Measurements from ENCODE around the gene GJD3. TPM values are rescaled to one million over a fixed set of nuclear protein-coding genes. Genes with fewer than 3 reads are reported as not detected.

The GJD3 gene
- total and polyA plus RNA-seq, 2 experiments from 2014 or later, result 1.4 TPM; not detected in 1

DNA sequence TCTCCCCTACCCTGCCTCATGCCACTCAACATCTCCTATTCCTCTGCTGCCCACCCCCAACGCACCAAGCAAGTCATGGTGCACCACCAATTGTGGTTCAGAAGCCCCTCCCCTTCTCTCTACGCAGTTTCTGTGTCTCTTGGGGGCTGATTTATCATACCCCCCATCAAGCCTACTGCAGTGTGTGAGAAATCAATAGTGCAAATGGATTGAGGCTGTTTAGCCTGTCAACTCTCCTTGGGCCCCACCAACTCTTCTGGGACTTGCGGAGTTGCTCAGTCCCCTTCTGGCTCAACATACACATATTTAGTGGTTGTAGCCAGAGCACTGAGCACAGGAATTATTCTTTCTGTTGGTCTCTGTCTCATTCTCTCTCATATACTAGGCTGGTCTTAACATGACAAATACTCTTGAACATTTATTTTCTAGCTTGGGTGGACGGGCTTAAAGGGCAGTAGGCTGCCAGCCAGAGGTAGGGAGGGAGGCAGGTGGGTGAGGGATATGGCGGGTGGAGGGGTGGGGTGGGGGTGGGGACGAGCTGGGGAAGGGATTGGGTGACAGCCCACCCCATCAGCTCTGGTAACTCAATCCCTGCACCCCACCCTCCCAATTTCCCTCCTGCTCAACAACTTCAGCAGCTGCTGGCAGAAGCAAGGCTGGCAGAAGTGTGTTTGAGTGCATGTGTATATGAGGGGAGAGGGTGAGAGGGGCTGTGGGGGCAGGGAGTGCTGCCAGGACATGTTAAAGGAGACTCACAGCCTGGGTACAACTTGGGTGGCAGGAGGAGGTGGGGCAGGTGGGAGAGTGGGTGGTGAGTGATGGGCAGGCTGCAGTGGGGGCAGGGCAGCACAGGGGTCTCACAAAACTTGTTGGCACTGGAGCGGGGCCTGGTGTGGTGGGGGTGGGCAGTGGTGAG, 50.6 kb downstream of the GJD3 start (continued):
- TF ChIP-seq, protein P1, sequence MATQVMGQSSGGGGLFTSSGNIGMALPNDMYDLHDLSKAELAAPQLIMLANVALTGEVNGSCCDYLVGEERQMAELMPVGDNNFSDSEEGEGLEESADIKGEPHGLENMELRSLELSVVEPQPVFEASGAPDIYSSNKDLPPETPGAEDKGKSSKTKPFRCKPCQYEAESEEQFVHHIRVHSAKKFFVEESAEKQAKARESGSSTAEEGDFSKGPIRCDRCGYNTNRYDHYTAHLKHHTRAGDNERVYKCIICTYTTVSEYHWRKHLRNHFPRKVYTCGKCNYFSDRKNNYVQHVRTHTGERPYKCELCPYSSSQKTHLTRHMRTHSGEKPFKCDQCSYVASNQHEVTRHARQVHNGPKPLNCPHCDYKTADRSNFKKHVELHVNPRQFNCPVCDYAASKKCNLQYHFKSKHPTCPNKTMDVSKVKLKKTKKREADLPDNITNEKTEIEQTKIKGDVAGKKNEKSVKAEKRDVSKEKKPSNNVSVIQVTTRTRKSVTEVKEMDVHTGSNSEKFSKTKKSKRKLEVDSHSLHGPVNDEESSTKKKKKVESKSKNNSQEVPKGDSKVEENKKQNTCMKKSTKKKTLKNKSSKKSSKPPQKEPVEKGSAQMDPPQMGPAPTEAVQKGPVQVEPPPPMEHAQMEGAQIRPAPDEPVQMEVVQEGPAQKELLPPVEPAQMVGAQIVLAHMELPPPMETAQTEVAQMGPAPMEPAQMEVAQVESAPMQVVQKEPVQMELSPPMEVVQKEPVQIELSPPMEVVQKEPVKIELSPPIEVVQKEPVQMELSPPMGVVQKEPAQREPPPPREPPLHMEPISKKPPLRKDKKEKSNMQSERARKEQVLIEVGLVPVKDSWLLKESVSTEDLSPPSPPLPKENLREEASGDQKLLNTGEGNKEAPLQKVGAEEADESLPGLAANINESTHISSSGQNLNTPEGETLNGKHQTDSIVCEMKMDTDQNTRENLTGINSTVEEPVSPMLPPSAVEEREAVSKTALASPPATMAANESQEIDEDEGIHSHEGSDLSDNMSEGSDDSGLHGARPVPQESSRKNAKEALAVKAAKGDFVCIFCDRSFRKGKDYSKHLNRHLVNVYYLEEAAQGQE (IDR thresholded peaks at IDR 0.05; ENCODE audit: unreplicated experiment), result no peak
- no peak for TF ChIP-seq CREB1 (CRISPR knock-in tag; IDR thresholded peaks at IDR 0.05; ENCODE audit: low read depth)
- TF ChIP-seq JUNB (IDR thresholded peaks at IDR 0.05; ENCODE audit: unreplicated experiment), result no peak
- TF ChIP-seq EZH2 (IDR thresholded peaks at IDR 0.05; ENCODE audit: low read depth, unreplicated experiment), result no peak
- TF ChIP-seq, protein P2, sequence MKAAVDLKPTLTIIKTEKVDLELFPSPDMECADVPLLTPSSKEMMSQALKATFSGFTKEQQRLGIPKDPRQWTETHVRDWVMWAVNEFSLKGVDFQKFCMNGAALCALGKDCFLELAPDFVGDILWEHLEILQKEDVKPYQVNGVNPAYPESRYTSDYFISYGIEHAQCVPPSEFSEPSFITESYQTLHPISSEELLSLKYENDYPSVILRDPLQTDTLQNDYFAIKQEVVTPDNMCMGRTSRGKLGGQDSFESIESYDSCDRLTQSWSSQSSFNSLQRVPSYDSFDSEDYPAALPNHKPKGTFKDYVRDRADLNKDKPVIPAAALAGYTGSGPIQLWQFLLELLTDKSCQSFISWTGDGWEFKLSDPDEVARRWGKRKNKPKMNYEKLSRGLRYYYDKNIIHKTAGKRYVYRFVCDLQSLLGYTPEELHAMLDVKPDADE (IDR thresholded peaks at IDR 0.05), result no peak
- TF ChIP-seq STAT1 (IDR thresholded peaks at IDR 0.05; ENCODE audit: unreplicated experiment), result no peak
- TF ChIP-seq ZNF331 (CRISPR knock-in tag; IDR thresholded peaks at IDR 0.05; ENCODE audit: low read depth), result no peak

Small RNA genes lying within 50 kb of the gene (small RNA-seq; reads per million reads assigned to genes)
- gene RF00019 (ENCODE audit: low replicate concordance), result not detected
- not detected for gene RNA5SP441 (ENCODE audit: low replicate concordance)

Other genes with a start within 250 kb of the GJD3 start
- 52.5 and 56.5 TPM in 2 replicates for gene MSL1, start 242.8 kb downstream of the GJD3 start, total RNA-seq (2014; rRNA removed; shearing (Covaris generic))
- 14.3 and 16.2 TPM in 2 replicates for gene MSL1, start 242.8 kb downstream of the GJD3 start, polyA plus RNA-seq (2016; fragmentation: Nextera tagmentation; extraction: Ambion mirVana)
- gene CASC3, start 224.2 kb downstream of the GJD3 start, total RNA-seq (2014; rRNA removed; shearing (Covaris generic)), result 76.1 and 82.9 TPM in 2 replicates
- gene CASC3, start 224.2 kb downstream of the GJD3 start, polyA plus RNA-seq (2016; fragmentation: Nextera tagmentation; extraction: Ambion mirVana), result 34.4 and 37.5 TPM in 2 replicates
- gene RAPGEFL1, start 187.3 kb downstream of the GJD3 start, total RNA-seq (2014; rRNA removed; shearing (Covaris generic)), result 10.4 and 14.0 TPM in 2 replicates
- 5.0 and 6.7 TPM in 2 replicates for gene RAPGEFL1, start 187.3 kb downstream of the GJD3 start, polyA plus RNA-seq (2016; fragmentation: Nextera tagmentation; extraction: Ambion mirVana)
- gene WIPF2, start 145.4 kb downstream of the GJD3 start, total RNA-seq (2014; rRNA removed; shearing (Covaris generic)), result 9.2 and 10.8 TPM in 2 replicates
- 9.2 and 11.7 TPM in 2 replicates for gene WIPF2, start 145.4 kb downstream of the GJD3 start, polyA plus RNA-seq (2016; fragmentation: Nextera tagmentation; extraction: Ambion mirVana)
- gene CDC6, start 76.9 kb downstream of the GJD3 start, total RNA-seq (2014; rRNA removed; shearing (Covaris generic)), result 75.5 and 79.9 TPM in 2 replicates
- 40.6 and 46.2 TPM in 2 replicates for gene CDC6, start 76.9 kb downstream of the GJD3 start, polyA plus RNA-seq (2016; fragmentation: Nextera tagmentation; extraction: Ambion mirVana)
- 15.9 and 17.8 TPM in 2 replicates for gene RARA, start 55.6 kb downstream of the GJD3 start, total RNA-seq (2014; rRNA removed; shearing (Covaris generic))
- gene RARA, start 55.6 kb downstream of the GJD3 start, polyA plus RNA-seq (2016; fragmentation: Nextera tagmentation; extraction: Ambion mirVana), result 7.4 and 8.7 TPM in 2 replicates
- gene TOP2A, start 53.2 kb upstream of the GJD3 start, total RNA-seq (2014; rRNA removed; shearing (Covaris generic)), result 258 and 263 TPM in 2 replicates
- 442 and 485 TPM in 2 replicates for gene TOP2A, start 53.2 kb upstream of the GJD3 start, polyA plus RNA-seq (2016; fragmentation: Nextera tagmentation; extraction: Ambion mirVana)
- gene IGFBP4, start 78.7 kb upstream of the GJD3 start, total RNA-seq (2014; rRNA removed; shearing (Covaris generic)), result 78.9 and 87.2 TPM in 2 replicates
- 37.6 and 38.7 TPM in 2 replicates for gene IGFBP4, start 78.7 kb upstream of the GJD3 start, polyA plus RNA-seq (2016; fragmentation: Nextera tagmentation; extraction: Ambion mirVana)
- 0.08 and 4.9 TPM in 2 replicates for gene TNS4, start 136.9 kb upstream of the GJD3 start, total RNA-seq (2014; rRNA removed; shearing (Covaris generic))
- 0.31 and 0.64 TPM in 2 replicates for gene TNS4, start 136.9 kb upstream of the GJD3 start, polyA plus RNA-seq (2016; fragmentation: Nextera tagmentation; extraction: Ambion mirVana)
- gene CCR7, start 200.7 kb upstream of the GJD3 start, total RNA-seq (2014; rRNA removed; shearing (Covaris generic)), result 0.59 TPM in 1 of 2 replicates, not detected in the other
- 0.37 and 0.75 TPM in 2 replicates for gene CCR7, start 200.7 kb upstream of the GJD3 start, polyA plus RNA-seq (2016; fragmentation: Nextera tagmentation; extraction: Ambion mirVana)

Measured in GM23338 (cell line).